IMR-90 (cell line): ENCODE data around the gene RASIP1. TPM values are rescaled to one million over a fixed set of nuclear protein-coding genes. Genes with fewer than 3 reads are reported as not detected.

ENCODE experiments used
- ATAC-seq: fragments of 200-7000 bp; cut with Tn5 transposase; 2 replicates; pipeline ENCODE4 v1.9.1; 2020; ENCODE audit warnings: low read depth, mild to moderate bottlenecking, moderate library complexity
- BruUV-seq: library from RNA; stranded (reverse); fragments of 400-500 nt; replicated peaks from 2 replicates; lab custom pipeline; 2021; lab: Mats Ljungman, UMichigan
- CTCF ChIA-PET: fragments of 300-600 bp; formaldehyde crosslinking; extraction: SDS; loops from one replicate; lab custom pipeline; 2021; ENCODE audit warnings: antibody characterized with exemption; lab: Yijun Ruan, JAX
- POLR2A ChIA-PET: fragments of 300-600 bp; sonication (Branson Sonifier 250); formaldehyde crosslinking; loops from one replicate; lab custom pipeline; 2022; ENCODE audit warnings: antibody characterized with exemption; ENCODE audit not compliant: unreplicated experiment; lab: Charles Lee
- DNase-seq: peaks from one replicate; pipeline ENCODE4 v3.0.0; 2013
- H2AFZ ChIP-seq: replicated peaks from 2 replicates; pipeline ENCODE3; 2013; ENCODE audit warnings: low read length, mild to moderate bottlenecking; ENCODE audit not compliant: poor library complexity
- H2AK5ac ChIP-seq: 2 replicates; pipeline ENCODE4 v1.6.1; 2013; ENCODE audit warnings: low read depth, low read length, inconsistent platforms
- H2AK9ac ChIP-seq: replicated peaks from 2 replicates; pipeline ENCODE3; 2013; ENCODE audit warnings: mild to moderate bottlenecking, low read depth, low read length, moderate library complexity; ENCODE audit not compliant: poor library complexity
- H2BK120ac ChIP-seq: 2 replicates; pipeline ENCODE4 v1.6.1; 2013; ENCODE audit warnings: low read depth, low read length, inconsistent platforms
- H2BK15ac ChIP-seq: 3 replicates; pipeline ENCODE4 v1.6.1; 2013; ENCODE audit warnings: low read depth, low read length, inconsistent platforms
- H2BK20ac ChIP-seq: 2 replicates; pipeline ENCODE4 v1.6.1; 2013; ENCODE audit warnings: low read depth, mild to moderate bottlenecking, inconsistent platforms, low read length, moderate library complexity
- H2BK5ac ChIP-seq: 2 replicates; pipeline ENCODE4 v1.6.1; 2013; ENCODE audit warnings: mild to moderate bottlenecking, low read depth, low read length, inconsistent platforms; ENCODE audit not compliant: poor library complexity, severe bottlenecking
- H3K14ac ChIP-seq: replicated peaks from 2 replicates; pipeline ENCODE4 v1.6.1; 2013; ENCODE audit warnings: low read depth, low read length, inconsistent platforms
- H3K18ac ChIP-seq: 2 replicates; pipeline ENCODE4 v1.6.1; 2013; ENCODE audit warnings: low read depth, low read length, control low read depth
- H3K23ac ChIP-seq: 2 replicates; pipeline ENCODE4 v1.6.1; 2013; ENCODE audit warnings: low read depth, low read length, inconsistent platforms
- H3K27ac ChIP-seq: 2 replicates; pipeline ENCODE4 v1.5.1; 2013; ENCODE audit warnings: mild to moderate bottlenecking, control low read depth, low read length; ENCODE audit not compliant: insufficient read depth
- H3K27me3 ChIP-seq: 2 replicates; pipeline ENCODE4 v1.6.1; 2013; ENCODE audit warnings: low read length; ENCODE audit not compliant: control insufficient read depth, insufficient read depth
- H3K36me3 ChIP-seq: 2 replicates; pipeline ENCODE4 v1.6.1; 2013; ENCODE audit warnings: low read length, mixed read lengths; ENCODE audit not compliant: control insufficient read depth, insufficient read depth
- H3K4ac ChIP-seq: 2 replicates; pipeline ENCODE4 v1.6.1; 2013; ENCODE audit warnings: low read depth, low read length, inconsistent platforms
- H3K4me1 ChIP-seq: 2 replicates; pipeline ENCODE4 v1.6.1; 2013; ENCODE audit warnings: low read length, mixed read lengths; ENCODE audit not compliant: control insufficient read depth, insufficient read depth
- H3K4me2 ChIP-seq: 2 replicates; pipeline ENCODE4 v1.6.1; 2013; ENCODE audit warnings: low read depth, mild to moderate bottlenecking, control low read depth, low read length, moderate library complexity
- H3K4me3 ChIP-seq: 2 replicates; pipeline ENCODE4 v1.5.1; 2013; ENCODE audit warnings: low read depth, mild to moderate bottlenecking, control low read depth, low read length, moderate library complexity; ENCODE audit not compliant: insufficient read depth
- H3K56ac ChIP-seq: 2 replicates; pipeline ENCODE4 v1.6.1; 2013; ENCODE audit warnings: low read length, inconsistent platforms; ENCODE audit not compliant: insufficient read depth; ENCODE audit errors: extremely low read depth
- H3K79me1 ChIP-seq, 2 experiments: 2 replicates each; pipeline ENCODE4 v1.6.1; 2013; ENCODE audit warnings: low read length in 2 of 2, inconsistent platforms in 1 of 2, low read depth in 1 of 2
- H3K9ac ChIP-seq: 2 replicates; pipeline ENCODE4 v1.6.1; 2013; ENCODE audit warnings: low read depth, low read length, control low read depth
- H3K9me1 ChIP-seq: 2 replicates; pipeline ENCODE4 v1.6.1; 2013; ENCODE audit warnings: low read length, inconsistent platforms; ENCODE audit not compliant: insufficient read depth
- H3K9me3 ChIP-seq: 2 replicates; pipeline ENCODE4 v1.6.1; 2013; ENCODE audit warnings: low read length; ENCODE audit not compliant: control insufficient read depth, insufficient read depth
- H4K20me1 ChIP-seq: 2 replicates; pipeline ENCODE4 v1.6.1; 2013; ENCODE audit warnings: low read length, inconsistent platforms; ENCODE audit not compliant: insufficient read depth
- H4K5ac ChIP-seq: 2 replicates; pipeline ENCODE4 v1.6.1; 2013; ENCODE audit warnings: mild to moderate bottlenecking, low read depth, low read length, control low read depth
- H4K8ac ChIP-seq, 2 experiments: 2 replicates each; pipeline ENCODE4 v1.6.1; 2013; ENCODE audit warnings: low read depth in 2 of 2, low read length in 2 of 2, control low read depth in 1 of 2, inconsistent platforms in 1 of 2
- H4K91ac ChIP-seq: 2 replicates; pipeline ENCODE4 v1.6.1; 2013; ENCODE audit warnings: low read depth, low read length, inconsistent platforms; ENCODE audit not compliant: insufficient read depth
- MAFK ChIP-seq: IDR thresholded peaks from 2 replicates; pipeline ENCODE4 v1.6.1; 2012; ENCODE audit warnings: low read depth, low read length, improper control_type of control experiment
- NFE2L2 ChIP-seq: fragments of 150-350 bp; IDR thresholded peaks from 2 replicates; pipeline ENCODE4 v1.6.1; 2016; ENCODE audit warnings: low read depth, mild to moderate bottlenecking, low read length
- RCOR1 ChIP-seq: IDR thresholded peaks from 2 replicates; pipeline ENCODE4 v1.6.1; 2012; ENCODE audit warnings: mild to moderate bottlenecking, low read length, improper control_type of control experiment; ENCODE audit not compliant: insufficient replicate concordance
- WGBS, 2 experiments: methylation state at CpG; one replicate each; pipeline versions ENCODE4 v1.1.5 to v1.1.7; 2013; ENCODE audit warnings: missing lambda C conversion rate in 2 of 2; ENCODE audit not compliant: insufficient read length in 1 of 2; ENCODE audit errors: extremely low coverage in 2 of 2; 5-methylcytosine and 5-hydroxymethylcytosine counted together
- dilution Hi-C: fragments of 300-500 bp; cut with HindIII; formaldehyde crosslinking; loops from one replicate; pipeline ENCODE4 v1.14.3; 2018; ENCODE audit warnings: low sequenced_read_pairs; ENCODE audit not compliant: unreplicated experiment
- in situ Hi-C: fragments of 300-500 bp; cut with MboI; formaldehyde crosslinking; loops from 3 replicates; pipeline ENCODE4 v1.14.3; 2019; ENCODE audit warnings: low sequenced_read_pairs, inconsistent platforms, mixed read lengths
- intact Hi-C: fragments of 100-400 bp; cut with micrococcal nuclease; formaldehyde crosslinking; loops from 2 replicates; pipeline ENCODE4 v1.10.0; 2022
- polyA plus RNA-seq, 3 experiments: library from polyadenylated mRNA; depleted of rRNA; stranded (reverse); fragments of >200 nt; gene quantifications; 2 replicates each; pipeline ENCODE4 v1.2.3, GENCODE V29; 2012; ENCODE audit warnings: low replicate concordance in 1 of 3
- total RNA-seq: library from RNA; depleted of rRNA; stranded (reverse); fragments of >200 nt; gene quantifications from 2 replicates; pipeline ENCODE4 v1.2.3, GENCODE V29; 2012
- TF ChIP-seq, protein P1 (sequence below): conservative IDR thresholded peaks from 2 replicates; pipeline ENCODE4 v1.5.1; 2012; ENCODE audit warnings: mild to moderate bottlenecking, low read depth, low read length, improper control_type of control experiment

RASIP1 gene
- total and polyA plus RNA-seq, 2 of the 4 experiments (the other 2 are of a cell fraction): 0.18 to 0.51 TPM

GRCh38 chr19:48751845-48752495 lies 11.6 kb upstream of the RASIP1 start:
- Histone ChIP-seq H3K4me2 (peak overlapping the region; percentile 38), H3K56ac (no peak overlapping the region), H3K27ac (no peak overlapping the region), H3K36me3 (no peaks in the 10 kb centered on the region), H2AFZ (peak overlapping the region; percentile 88), H2BK5ac (no peak overlapping the region), H4K5ac (no peak overlapping the region), H2BK120ac (no peak overlapping the region), H3K18ac (no peak overlapping the region), H2BK15ac (no peak overlapping the region), H3K4me3 (0 out of 2 replicates have a peak overlapping the region, but pooled peaks have one; percentile 18), H3K79me1 (no peaks in the 10 kb centered on the region), H3K14ac (peak overlapping the region; percentile 41; the same call in 1 of the 2 replicates), H3K9ac (no peak overlapping the region), H4K20me1 (no peaks in the 10 kb centered on the region), H2BK20ac (no peak overlapping the region), H3K9me1 (no peaks in the 10 kb centered on the region), H2AK5ac (no peak overlapping the region), H3K27me3 (peaks cover 33% of the 10 kb centered on the region), H4K91ac (no peak overlapping the region), H3K4me1 (peaks cover 4% of the 10 kb centered on the region; the same call in 1 of the 2 replicates), H4K8ac (no peak overlapping the region; a peak in 1 of 4 replicates), H3K4ac (0 out of 2 replicates have a peak overlapping the region, but pooled peaks have one; percentile 9), H3K23ac (no peak overlapping the region), H3K9me3 (no peaks in the 10 kb centered on the region), H2AK9ac (peak overlapping the region; percentile 75)
- in situ Hi-C loops (no loop called here), intact Hi-C loops (no loop called here), dilution Hi-C loops (no loop called here)
- ChIA-PET POLR2A (no interaction called here), CTCF (no interaction called here)
- TF ChIP-seq MAFK (no peak), RCOR1 (no peak), NFE2L2 (no peak)
- TF ChIP-seq, protein P1, sequence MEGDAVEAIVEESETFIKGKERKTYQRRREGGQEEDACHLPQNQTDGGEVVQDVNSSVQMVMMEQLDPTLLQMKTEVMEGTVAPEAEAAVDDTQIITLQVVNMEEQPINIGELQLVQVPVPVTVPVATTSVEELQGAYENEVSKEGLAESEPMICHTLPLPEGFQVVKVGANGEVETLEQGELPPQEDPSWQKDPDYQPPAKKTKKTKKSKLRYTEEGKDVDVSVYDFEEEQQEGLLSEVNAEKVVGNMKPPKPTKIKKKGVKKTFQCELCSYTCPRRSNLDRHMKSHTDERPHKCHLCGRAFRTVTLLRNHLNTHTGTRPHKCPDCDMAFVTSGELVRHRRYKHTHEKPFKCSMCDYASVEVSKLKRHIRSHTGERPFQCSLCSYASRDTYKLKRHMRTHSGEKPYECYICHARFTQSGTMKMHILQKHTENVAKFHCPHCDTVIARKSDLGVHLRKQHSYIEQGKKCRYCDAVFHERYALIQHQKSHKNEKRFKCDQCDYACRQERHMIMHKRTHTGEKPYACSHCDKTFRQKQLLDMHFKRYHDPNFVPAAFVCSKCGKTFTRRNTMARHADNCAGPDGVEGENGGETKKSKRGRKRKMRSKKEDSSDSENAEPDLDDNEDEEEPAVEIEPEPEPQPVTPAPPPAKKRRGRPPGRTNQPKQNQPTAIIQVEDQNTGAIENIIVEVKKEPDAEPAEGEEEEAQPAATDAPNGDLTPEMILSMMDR: no peak
- ATAC-seq (no peak), DNase-seq (no peak)
- 44% methylated on average over 10 of the region's 20 CpGs; no CpG with 5 or more reads in 1 of the 2 experiments for WGBS, 2 experiments
- no TSS peak for BruUV-seq
